OCI-LY3 (cell line): Measurements from ENCODE around the gene GRAMD1C.

Experiments used
- EZH2phosphoT487 ChIP-seq: fragments of 200-600 bp; shearing (Covaris generic); IDR thresholded peaks from 2 replicates; pipeline ENCODE4 v1.6.1; 2018; ENCODE audit warnings: antibody characterized with exemption, mixed run types, low read depth
- TF ChIP-seq, protein P1 (sequence below): fragments of 200-600, 300-600 bp; sonication (generic); IDR thresholded peaks from 2 replicates; pipeline ENCODE4 v1.5.1; 2014; ENCODE audit warnings: antibody characterized with exemption, low read length, low read depth

GRCh38 chr3:113873293-113873692 is 34.7 kb downstream of the GRAMD1C start:
- TF ChIP-seq, protein P1, sequence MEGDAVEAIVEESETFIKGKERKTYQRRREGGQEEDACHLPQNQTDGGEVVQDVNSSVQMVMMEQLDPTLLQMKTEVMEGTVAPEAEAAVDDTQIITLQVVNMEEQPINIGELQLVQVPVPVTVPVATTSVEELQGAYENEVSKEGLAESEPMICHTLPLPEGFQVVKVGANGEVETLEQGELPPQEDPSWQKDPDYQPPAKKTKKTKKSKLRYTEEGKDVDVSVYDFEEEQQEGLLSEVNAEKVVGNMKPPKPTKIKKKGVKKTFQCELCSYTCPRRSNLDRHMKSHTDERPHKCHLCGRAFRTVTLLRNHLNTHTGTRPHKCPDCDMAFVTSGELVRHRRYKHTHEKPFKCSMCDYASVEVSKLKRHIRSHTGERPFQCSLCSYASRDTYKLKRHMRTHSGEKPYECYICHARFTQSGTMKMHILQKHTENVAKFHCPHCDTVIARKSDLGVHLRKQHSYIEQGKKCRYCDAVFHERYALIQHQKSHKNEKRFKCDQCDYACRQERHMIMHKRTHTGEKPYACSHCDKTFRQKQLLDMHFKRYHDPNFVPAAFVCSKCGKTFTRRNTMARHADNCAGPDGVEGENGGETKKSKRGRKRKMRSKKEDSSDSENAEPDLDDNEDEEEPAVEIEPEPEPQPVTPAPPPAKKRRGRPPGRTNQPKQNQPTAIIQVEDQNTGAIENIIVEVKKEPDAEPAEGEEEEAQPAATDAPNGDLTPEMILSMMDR, result no peak
- no peak for TF ChIP-seq EZH2phosphoT487
